Ishikawa (cell line): ENCODE results near the gene PTPRD.

Experiments used
- CEBPB ChIP-seq: IDR thresholded peaks from 2 replicates; pipeline ENCODE4 v1.6.1; 2012
- EP300 ChIP-seq: IDR thresholded peaks from 2 replicates; pipeline ENCODE4 v1.6.1; 2012; ENCODE audit warnings: borderline replicate concordance
- MAX ChIP-seq: IDR thresholded peaks from 2 replicates; pipeline ENCODE4 v1.6.1; 2012
- NFIC ChIP-seq: IDR thresholded peaks from 2 replicates; pipeline ENCODE4 v1.6.1; 2012
- RAD21 ChIP-seq: IDR thresholded peaks from 2 replicates; pipeline ENCODE4 v1.6.1; 2012; ENCODE audit warnings: low read depth
- REST ChIP-seq: IDR thresholded peaks from 2 replicates; pipeline ENCODE4 v1.6.1; 2012; ENCODE audit warnings: low read depth, mild to moderate bottlenecking
- USF1 ChIP-seq: IDR thresholded peaks from 2 replicates; pipeline ENCODE4 v1.6.1; 2012
- ZBTB7A ChIP-seq: IDR thresholded peaks from 2 replicates; pipeline ENCODE4 v1.6.1; 2012; ENCODE audit warnings: low read depth

DNA sequence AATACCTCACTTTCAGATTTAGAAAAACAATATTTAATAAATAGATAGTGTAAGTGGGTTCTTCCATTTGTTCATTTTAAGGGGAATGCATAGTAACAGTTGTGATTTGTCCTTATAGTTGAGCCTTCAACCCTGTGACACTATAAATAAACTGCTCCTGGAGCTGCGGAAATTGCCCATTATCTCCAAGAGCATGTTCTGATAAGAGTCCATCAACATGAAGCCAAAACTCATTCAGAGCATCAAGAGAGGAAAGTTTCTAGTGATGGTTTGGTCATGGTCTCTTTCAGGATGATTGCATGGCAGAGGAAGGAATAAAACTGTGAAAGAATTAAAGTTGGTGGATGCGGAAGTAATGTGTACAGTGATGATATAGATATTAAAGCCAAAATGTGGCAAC lies 2041.2 kb downstream of the PTPRD start:
- TF ChIP-seq ZBTB7A (no peak), MAX (no peak), CEBPB (no peak), RAD21 (no peak), NFIC (no peak), USF1 (no peak), REST (no peak), EP300 (no peak)
